Fibroblast of the conjunctiva (primary cell): ENCODE measurements around the gene FAM78B.

Experiments
- DNase-seq: peaks from one replicate; pipeline ENCODE4 v3.0.0-alpha.2; 2010; ENCODE audit warnings: low read depth

FAM78B gene

GRCh38 chr1:166119471-166119965 lies 47.3 kb downstream of the FAM78B start:
- DNase-seq: no peak

GRCh38 chr1:166117776-166118175 lies 49.0 kb downstream of the FAM78B start:
- no peak for DNase-seq

GRCh38 chr1:166116026-166116425 lies 50.8 kb downstream of the FAM78B start:
- no peak for DNase-seq

GRCh38 chr1:166114419-166114818 lies 52.4 kb downstream of the FAM78B start:
- no peak for DNase-seq

- DNase-seq: no peak
Observed at GRCh38 chr1:166113630-166114029, 53.2 kb downstream of the FAM78B start.

- DNase-seq: no peak
Observed at GRCh38 chr1:166113031-166113430, 53.8 kb downstream of the FAM78B start.

- DNase-seq: no peak
Observed at GRCh38 chr1:166112425-166112824, 54.4 kb downstream of the FAM78B start.

- DNase-seq: no peak
Observed at GRCh38 chr1:166111430-166111829, 55.4 kb downstream of the FAM78B start.

GRCh38 chr1:166090244-166090643 lies 76.6 kb downstream of the FAM78B start:
- no peak for DNase-seq

GRCh38 chr1:166089804-166090203 lies 77.0 kb downstream of the FAM78B start:
- DNase-seq: no peak

- DNase-seq: no peak
Observed at GRCh38 chr1:166088572-166088955, 78.2 kb downstream of the FAM78B start.

- no peak for DNase-seq
Observed at GRCh38 chr1:166087734-166088571, 78.8 kb downstream of the FAM78B start.

- DNase-seq: no peak
Observed at GRCh38 chr1:166086113-166086883, 80.5 kb downstream of the FAM78B start.

GRCh38 chr1:166084613-166085012 lies 82.2 kb downstream of the FAM78B start:
- DNase-seq: no peak

GRCh38 chr1:166083887-166084286 lies 82.9 kb downstream of the FAM78B start:
- DNase-seq: no peak

- no peak for DNase-seq
Observed at GRCh38 chr1:166082601-166083000, 84.2 kb downstream of the FAM78B start.

GRCh38 chr1:166080967-166081870 lies 85.6 kb downstream of the FAM78B start:
- no peak for DNase-seq

- no peak for DNase-seq
Observed at GRCh38 chr1:166080277-166080966, 86.4 kb downstream of the FAM78B start.

- no peak for DNase-seq
Observed at GRCh38 chr1:166079276-166079675, 87.5 kb downstream of the FAM78B start.

GRCh38 chr1:166073489-166073888 lies 93.3 kb downstream of the FAM78B start:
- no peak for DNase-seq

GRCh38 chr1:166069390-166069789 lies 97.4 kb downstream of the FAM78B start:
- DNase-seq: no peak
